Panc1 (cell line): ENCODE results near the gene PIK3R4. TPM values are rescaled to one million over a fixed set of nuclear protein-coding genes. Genes with fewer than 3 reads are reported as not detected.

Experiments used
- ATAC-seq: fragments of 200-7000 bp; cut with Tn5 transposase; 2 replicates; pipeline ENCODE4 v1.9.1; 2020; ENCODE audit warnings: mild to moderate bottlenecking, moderate library complexity
- BruUV-seq: library from RNA; stranded (reverse); fragments of 400-500 nt; replicated peaks from 2 replicates; lab custom pipeline; 2021; lab: Mats Ljungman, UMichigan
- CTCF ChIA-PET: fragments of 300-600 bp; sonication (Branson Sonifier 250); formaldehyde crosslinking; loops from one replicate; lab custom pipeline; 2022; ENCODE audit warnings: antibody characterized with exemption; lab: Charles Lee
- POLR2A ChIA-PET: fragments of 300-600 bp; sonication (Branson Sonifier 250); formaldehyde crosslinking; loops from one replicate; lab custom pipeline; 2022; ENCODE audit warnings: antibody characterized with exemption; lab: Charles Lee
- DNase-seq: peaks from one replicate; pipeline ENCODE4 v3.0.0-alpha.2; 2010; ENCODE audit warnings: low read depth, low spot score
- H3K27ac ChIP-seq: 2 replicates; pipeline ENCODE4 v1.5.1; 2011; ENCODE audit warnings: mild to moderate bottlenecking, low read length, inconsistent platforms
- H3K27me3 ChIP-seq: fragments of 200-500 bp; sonication (Bioruptor generic); 2 replicates; pipeline ENCODE4 v1.6.0; 2014; ENCODE audit warnings: low read length, inconsistent platforms; ENCODE audit not compliant: control insufficient read depth, insufficient read depth
- H3K36me3 ChIP-seq: fragments of 200-500 bp; sonication (Bioruptor generic); 2 replicates; pipeline ENCODE4 v1.5.1; 2014; ENCODE audit warnings: inconsistent platforms, mild to moderate bottlenecking, low read length, moderate library complexity; ENCODE audit not compliant: control insufficient read depth, insufficient read depth
- H3K4me1 ChIP-seq: 2 replicates; pipeline ENCODE4 v1.5.1; 2011; ENCODE audit warnings: inconsistent platforms, mild to moderate bottlenecking, low read length, moderate library complexity; ENCODE audit not compliant: control insufficient read depth, insufficient read depth
- H3K4me3 ChIP-seq, 2 experiments: 2 replicates each; pipeline ENCODE4 v1.5.1; 2011 to 2012; ENCODE audit warnings: low read depth in 2 of 2, low read length in 2 of 2, mild to moderate bottlenecking in 2 of 2, inconsistent platforms in 1 of 2, moderate library complexity in 1 of 2
- H3K9me3 ChIP-seq: fragments of 200-500 bp; sonication (Bioruptor generic); 2 replicates; pipeline ENCODE4 v1.5.1; 2014; ENCODE audit warnings: low read depth, mild to moderate bottlenecking, inconsistent platforms, low read length, moderate library complexity; ENCODE audit not compliant: control insufficient read depth, insufficient read depth
- CTCF ChIP-seq: fragments of 450-650 bp; IDR thresholded peaks from 2 replicates; pipeline ENCODE4 v1.5.1; 2017; ENCODE audit warnings: mild to moderate bottlenecking
- POLR2AphosphoS5 ChIP-seq: IDR thresholded peaks from 2 replicates; pipeline ENCODE4 v1.6.1; 2012; ENCODE audit warnings: mild to moderate bottlenecking, low read depth, low read length, moderate library complexity
- REST ChIP-seq, 2 experiments: IDR thresholded peaks; 2 replicates each; pipeline ENCODE4 v1.6.1; 2011 to 2012; ENCODE audit warnings: low read depth in 2 of 2, control low read depth in 1 of 2, low read length in 1 of 2, mild to moderate bottlenecking in 1 of 2, moderate library complexity in 1 of 2; ENCODE audit not compliant: insufficient read depth in 1 of 2
- SIN3A ChIP-seq: IDR thresholded peaks from 2 replicates; pipeline ENCODE4 v1.6.1; 2012; ENCODE audit warnings: low read depth, mild to moderate bottlenecking, low read length, moderate library complexity, borderline replicate concordance; ENCODE audit not compliant: insufficient read depth
- TCF7L2 ChIP-seq: IDR thresholded peaks from 2 replicates; pipeline ENCODE4 v1.6.1; 2011; ENCODE audit warnings: mild to moderate bottlenecking, low read depth, low read length, inconsistent platforms
- in situ Hi-C: cut with HindIII; loops from 2 replicates; pipeline ENCODE4 v1.10.0; 2016; ENCODE audit warnings: low sequenced_read_pairs, low pct_unique_long_range_greater_than_20kb
- intact Hi-C: fragments of 100-400 bp; cut with micrococcal nuclease; formaldehyde crosslinking; loops from one replicate; pipeline ENCODE4 v1.10.0; 2022; ENCODE audit not compliant: unreplicated experiment
- total RNA-seq: library from RNA; stranded (reverse); gene quantifications from one replicate; pipeline ENCODE4 v1.2.1, GENCODE V29; 2021; ENCODE audit not compliant: unreplicated experiment

PIK3R4 gene
- total RNA-seq, 1 experiment from 2014 or later, result 26.1 TPM

- DNase-seq (no peak), ATAC-seq (no peak)
- no peak overlapping the region for H3K4me3 ChIP-seq
- H3K36me3 ChIP-seq, result no peaks in the 10 kb centered on the region
- H3K27ac ChIP-seq, result no peak overlapping the region
- TF ChIP-seq TCF7L2, result no peak
- no peak for TF ChIP-seq CTCF
- no peak for TF ChIP-seq POLR2AphosphoS5
- no peak for TF ChIP-seq REST (IDR thresholded peaks at IDR 0.05; ENCODE audit: insufficient read depth in 1 of 2, low read depth in 2 of 2, low read length in 1 of 2)
- TF ChIP-seq SIN3A, result no peak
- intact Hi-C loops (no loop called here), in situ Hi-C loops (no loop called here)
- H3K9me3 ChIP-seq, result no peaks in the 10 kb centered on the region
- no peaks in the 10 kb centered on the region for H3K4me1 ChIP-seq
- BruUV-seq, result no TSS peak
- peaks cover 16% of the 10 kb centered on the region; the same call in 1 of the 2 replicates for H3K27me3 ChIP-seq
- ChIA-PET CTCF (no interaction called here), POLR2A (no interaction called here)
Measured at GRCh38 chr3:130792246-130792645, 45.6 kb upstream of the PIK3R4 start.

- in situ Hi-C loops, result no loop called here
- H3K36me3 ChIP-seq, result no peaks in the 10 kb centered on the region
- DNase-seq (no peak), ATAC-seq (no peak)
- H3K9me3 ChIP-seq, result no peaks in the 10 kb centered on the region
- no peak overlapping the region for H3K27ac ChIP-seq
- no peak for TF ChIP-seq REST (IDR thresholded peaks at IDR 0.05; ENCODE audit: insufficient read depth in 1 of 2, low read depth in 2 of 2, low read length in 1 of 2)
- no peak for TF ChIP-seq SIN3A
- TF ChIP-seq POLR2AphosphoS5, result no peak
- TF ChIP-seq TCF7L2, result no peak
- TF ChIP-seq CTCF, result no peak
- no peaks in the 10 kb centered on the region for H3K4me1 ChIP-seq
- BruUV-seq, result no TSS peak
- intact Hi-C loops, result no loop called here
- POLR2A ChIA-PET, result no interaction called here
- CTCF ChIA-PET, result no interaction called here
- H3K27me3 ChIP-seq, result peaks cover 10% of the 10 kb centered on the region; the same call in 1 of the 2 replicates
- H3K4me3 ChIP-seq, result no peak overlapping the region
Measured at GRCh38 chr3:130789782-130790322, 43.2 kb upstream of the PIK3R4 start.
